GM23338 (cell line): ENCODE data around the gene AP4B1. TPM values are rescaled to one million over a fixed set of nuclear protein-coding genes. Genes with fewer than 3 reads are reported as not detected.

ENCODE experiments used
- ATAC-seq: fragments of 200-7000 bp; cut with Tn5 transposase; 3 replicates; pipeline ENCODE4 v1.9.1; 2020
- DNase-seq: peaks from one replicate; pipeline ENCODE4 v3.0.0-alpha.2; 2015; ENCODE audit warnings: low spot score
- H2AFZ ChIP-seq: fragments of 200-600 bp; sonication (generic); 2 replicates; pipeline ENCODE4 v1.8.0; 2016; ENCODE audit warnings: antibody characterized with exemption, mild to moderate bottlenecking, moderate library complexity
- H3F3A ChIP-seq: fragments of 200-600 bp; sonication (generic); replicated peaks from 2 replicates; pipeline ENCODE4 v1.8.0; 2017; ENCODE audit warnings: antibody characterized with exemption, mixed run types, low read depth
- H3K27ac ChIP-seq: fragments of 200-600 bp; sonication (generic); 2 replicates; pipeline ENCODE4 v1.6.1; 2016; ENCODE audit warnings: low read depth
- H3K27me3 ChIP-seq: fragments of 200-600 bp; sonication (generic); 2 replicates; pipeline ENCODE4 v1.8.0; 2016; ENCODE audit warnings: mild to moderate bottlenecking, mixed run types, moderate library complexity; ENCODE audit not compliant: insufficient read depth
- H3K36me3 ChIP-seq: fragments of 200-600 bp; sonication (generic); 2 replicates; pipeline ENCODE4 v1.8.0; 2016; ENCODE audit warnings: mild to moderate bottlenecking; ENCODE audit not compliant: insufficient read depth
- H3K4me1 ChIP-seq: fragments of 200-600 bp; sonication (generic); 2 replicates; pipeline ENCODE4 v1.8.0; 2016; ENCODE audit warnings: mild to moderate bottlenecking, moderate library complexity; ENCODE audit not compliant: insufficient read depth
- H3K4me2 ChIP-seq: fragments of 200-600 bp; sonication (generic); 2 replicates; pipeline ENCODE4 v1.7.1; 2017; ENCODE audit warnings: mixed run types
- H3K4me3 ChIP-seq: fragments of 200-600 bp; sonication (generic); 2 replicates; pipeline ENCODE4 v1.6.1; 2016; ENCODE audit warnings: mixed run types
- H3K79me2 ChIP-seq: fragments of 200-600 bp; sonication (generic); replicated peaks from 2 replicates; pipeline ENCODE4 v1.8.0; 2017; ENCODE audit warnings: mild to moderate bottlenecking; ENCODE audit not compliant: insufficient read depth
- H3K9me2 ChIP-seq: fragments of 200-600 bp; sonication (generic); 2 replicates; pipeline ENCODE4 v1.8.0; 2017; ENCODE audit not compliant: insufficient read depth
- H4K20me1 ChIP-seq: fragments of 200-600 bp; sonication (generic); replicated peaks from 2 replicates; pipeline ENCODE4 v1.8.0; 2017; ENCODE audit warnings: mild to moderate bottlenecking; ENCODE audit not compliant: insufficient read depth
- H3K27ac Mint-ChIP-seq: 2 replicates; pipeline ENCODE4 v1.8.0; 2020; ENCODE audit warnings: inconsistent platforms, mild to moderate bottlenecking, moderate library complexity, mixed read lengths
- H3K27me3 Mint-ChIP-seq: 3 replicates; pipeline ENCODE4 v1.8.0; 2022; ENCODE audit warnings: low read depth, mild to moderate bottlenecking, moderate library complexity, mixed read lengths, inconsistent platforms; ENCODE audit not compliant: insufficient read depth, poor library complexity
- H3K36me3 Mint-ChIP-seq: 3 replicates; pipeline ENCODE4 v1.8.0; 2021; ENCODE audit warnings: low read depth, mild to moderate bottlenecking, inconsistent platforms, moderate library complexity, mixed read lengths
- H3K4me1 Mint-ChIP-seq: 3 replicates; pipeline ENCODE4 v1.8.0; 2020; ENCODE audit warnings: mild to moderate bottlenecking, inconsistent platforms, mixed read lengths
- H3K4me3 Mint-ChIP-seq: 3 replicates; pipeline ENCODE4 v1.8.0; 2021; ENCODE audit warnings: moderate library complexity, mild to moderate bottlenecking, inconsistent platforms, mixed read lengths
- H3K9me3 Mint-ChIP-seq: 3 replicates; pipeline ENCODE4 v1.8.0; 2020; ENCODE audit warnings: moderate library complexity, mild to moderate bottlenecking, inconsistent platforms, mixed read lengths
- EZH2 ChIP-seq: fragments of 200-600 bp; sonication (generic); IDR thresholded peaks from one replicate; pipeline ENCODE4 v1.8.0; 2017; ENCODE audit warnings: antibody characterized with exemption, mild to moderate bottlenecking, low read depth; ENCODE audit not compliant: unreplicated experiment
- JUNB ChIP-seq: IDR thresholded peaks from one replicate; pipeline ENCODE4 v1.6.1; 2016; ENCODE audit warnings: antibody characterized with exemption; ENCODE audit not compliant: unreplicated experiment
- NANOG ChIP-seq: IDR thresholded peaks from 2 replicates; pipeline ENCODE4 v1.6.1; 2016; ENCODE audit warnings: antibody characterized with exemption, borderline replicate concordance
- POLR2AphosphoS5 ChIP-seq: IDR thresholded peaks from 2 replicates; pipeline ENCODE4 v1.6.1; 2016; ENCODE audit warnings: antibody characterized with exemption, low read depth
- STAT1 ChIP-seq: IDR thresholded peaks from one replicate; pipeline ENCODE4 v1.6.1; 2016; ENCODE audit warnings: antibody characterized with exemption; ENCODE audit not compliant: unreplicated experiment
- ZNF114 ChIP-seq: fragments of 250-450 bp; sonication (Bioruptor Pico); IDR thresholded peaks from 2 replicates; pipeline ENCODE4 v1.5.0; 2020; ENCODE audit warnings: mild to moderate bottlenecking, moderate library complexity
- ZNF331 ChIP-seq: fragments of 250-450 bp; sonication (Bioruptor Pico); IDR thresholded peaks from 2 replicates; pipeline ENCODE4 v1.5.0; 2020; ENCODE audit warnings: low read depth, mild to moderate bottlenecking, moderate library complexity
- polyA plus RNA-seq: library from polyadenylated mRNA; unstranded; fragments of >200 nt; fragmentation: Nextera tagmentation; extraction: Ambion mirVana; gene quantifications from 2 replicates; pipeline ENCODE4 v1.2.1, GENCODE V29; 2016
- total RNA-seq: library from RNA; depleted of rRNA; stranded (reverse); fragments of >200 nt; shearing (Covaris generic); gene quantifications from 2 replicates; pipeline ENCODE4 v1.2.3, GENCODE V29; 2014
- TF ChIP-seq, protein P1 (sequence below): IDR thresholded peaks from one replicate; pipeline ENCODE4 v1.6.1; 2018; ENCODE audit warnings: antibody characterized with exemption; ENCODE audit not compliant: unreplicated experiment
- TF ChIP-seq, protein P2 (sequence below): fragments of 250-450 bp; sonication (Bioruptor Pico); IDR thresholded peaks from 2 replicates; pipeline ENCODE4 v1.5.0; 2020; ENCODE audit warnings: mild to moderate bottlenecking, moderate library complexity
- TF ChIP-seq, protein P3 (sequence below), 2 experiments: fragments of 200-600 bp in 1 of 2; sonication (generic) in 1 of 2; conservative IDR thresholded peaks; 2 replicates each; pipeline versions ENCODE4 v1.5.1 to v1.6.1; 2016 to 2017; ENCODE audit warnings: antibody characterized with exemption in 2 of 2, low read depth in 2 of 2, mild to moderate bottlenecking in 2 of 2, moderate library complexity in 1 of 2

Gene AP4B1
- total and polyA plus RNA-seq, 2 experiments from 2014 or later: 7.5 to 13.4 TPM

DNA sequence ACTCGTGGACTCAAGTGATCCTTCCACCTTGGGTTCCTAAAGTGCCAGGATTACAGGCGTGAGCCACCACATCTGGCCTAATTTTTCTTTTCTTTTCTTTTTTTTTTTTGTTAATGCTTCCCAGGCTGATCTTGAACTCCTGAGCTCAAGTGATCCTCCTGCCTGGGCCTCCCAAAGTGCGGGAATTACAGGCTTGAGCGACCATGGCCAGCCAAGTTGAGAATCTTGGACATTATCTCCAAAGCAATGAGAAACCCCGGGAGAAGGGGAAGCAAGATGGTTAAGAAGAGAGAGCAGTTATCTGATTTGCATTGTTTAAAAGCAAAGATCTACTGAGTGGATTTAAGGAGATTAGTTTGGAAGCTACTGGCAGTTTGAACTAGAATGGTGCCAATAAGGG, 33.6 kb upstream of the AP4B1 start:
- Mint-ChIP-seq H3K36me3 (peaks cover 15% of the 10 kb centered on the region; the same call in 2 of the 3 replicates), H3K9me3 (no peaks in the 10 kb centered on the region), H3K27ac (0 out of 2 replicates have a peak overlapping the region, but pooled peaks have one; percentile 19), H3K4me1 (peaks cover 10% of the 10 kb centered on the region), H3K4me3 (no peak overlapping the region), H3K27me3 (no peaks in the 10 kb centered on the region)
- no peak overlapping the region for H3K4me3 ChIP-seq
- no peaks in the 10 kb centered on the region for H3F3A ChIP-seq
- no peaks in the 10 kb centered on the region for H3K27me3 ChIP-seq
- TF ChIP-seq NANOG: no peak
- TF ChIP-seq, protein P1, sequence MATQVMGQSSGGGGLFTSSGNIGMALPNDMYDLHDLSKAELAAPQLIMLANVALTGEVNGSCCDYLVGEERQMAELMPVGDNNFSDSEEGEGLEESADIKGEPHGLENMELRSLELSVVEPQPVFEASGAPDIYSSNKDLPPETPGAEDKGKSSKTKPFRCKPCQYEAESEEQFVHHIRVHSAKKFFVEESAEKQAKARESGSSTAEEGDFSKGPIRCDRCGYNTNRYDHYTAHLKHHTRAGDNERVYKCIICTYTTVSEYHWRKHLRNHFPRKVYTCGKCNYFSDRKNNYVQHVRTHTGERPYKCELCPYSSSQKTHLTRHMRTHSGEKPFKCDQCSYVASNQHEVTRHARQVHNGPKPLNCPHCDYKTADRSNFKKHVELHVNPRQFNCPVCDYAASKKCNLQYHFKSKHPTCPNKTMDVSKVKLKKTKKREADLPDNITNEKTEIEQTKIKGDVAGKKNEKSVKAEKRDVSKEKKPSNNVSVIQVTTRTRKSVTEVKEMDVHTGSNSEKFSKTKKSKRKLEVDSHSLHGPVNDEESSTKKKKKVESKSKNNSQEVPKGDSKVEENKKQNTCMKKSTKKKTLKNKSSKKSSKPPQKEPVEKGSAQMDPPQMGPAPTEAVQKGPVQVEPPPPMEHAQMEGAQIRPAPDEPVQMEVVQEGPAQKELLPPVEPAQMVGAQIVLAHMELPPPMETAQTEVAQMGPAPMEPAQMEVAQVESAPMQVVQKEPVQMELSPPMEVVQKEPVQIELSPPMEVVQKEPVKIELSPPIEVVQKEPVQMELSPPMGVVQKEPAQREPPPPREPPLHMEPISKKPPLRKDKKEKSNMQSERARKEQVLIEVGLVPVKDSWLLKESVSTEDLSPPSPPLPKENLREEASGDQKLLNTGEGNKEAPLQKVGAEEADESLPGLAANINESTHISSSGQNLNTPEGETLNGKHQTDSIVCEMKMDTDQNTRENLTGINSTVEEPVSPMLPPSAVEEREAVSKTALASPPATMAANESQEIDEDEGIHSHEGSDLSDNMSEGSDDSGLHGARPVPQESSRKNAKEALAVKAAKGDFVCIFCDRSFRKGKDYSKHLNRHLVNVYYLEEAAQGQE: no peak
- TF ChIP-seq POLR2AphosphoS5: no peak
- TF ChIP-seq, protein P2, sequence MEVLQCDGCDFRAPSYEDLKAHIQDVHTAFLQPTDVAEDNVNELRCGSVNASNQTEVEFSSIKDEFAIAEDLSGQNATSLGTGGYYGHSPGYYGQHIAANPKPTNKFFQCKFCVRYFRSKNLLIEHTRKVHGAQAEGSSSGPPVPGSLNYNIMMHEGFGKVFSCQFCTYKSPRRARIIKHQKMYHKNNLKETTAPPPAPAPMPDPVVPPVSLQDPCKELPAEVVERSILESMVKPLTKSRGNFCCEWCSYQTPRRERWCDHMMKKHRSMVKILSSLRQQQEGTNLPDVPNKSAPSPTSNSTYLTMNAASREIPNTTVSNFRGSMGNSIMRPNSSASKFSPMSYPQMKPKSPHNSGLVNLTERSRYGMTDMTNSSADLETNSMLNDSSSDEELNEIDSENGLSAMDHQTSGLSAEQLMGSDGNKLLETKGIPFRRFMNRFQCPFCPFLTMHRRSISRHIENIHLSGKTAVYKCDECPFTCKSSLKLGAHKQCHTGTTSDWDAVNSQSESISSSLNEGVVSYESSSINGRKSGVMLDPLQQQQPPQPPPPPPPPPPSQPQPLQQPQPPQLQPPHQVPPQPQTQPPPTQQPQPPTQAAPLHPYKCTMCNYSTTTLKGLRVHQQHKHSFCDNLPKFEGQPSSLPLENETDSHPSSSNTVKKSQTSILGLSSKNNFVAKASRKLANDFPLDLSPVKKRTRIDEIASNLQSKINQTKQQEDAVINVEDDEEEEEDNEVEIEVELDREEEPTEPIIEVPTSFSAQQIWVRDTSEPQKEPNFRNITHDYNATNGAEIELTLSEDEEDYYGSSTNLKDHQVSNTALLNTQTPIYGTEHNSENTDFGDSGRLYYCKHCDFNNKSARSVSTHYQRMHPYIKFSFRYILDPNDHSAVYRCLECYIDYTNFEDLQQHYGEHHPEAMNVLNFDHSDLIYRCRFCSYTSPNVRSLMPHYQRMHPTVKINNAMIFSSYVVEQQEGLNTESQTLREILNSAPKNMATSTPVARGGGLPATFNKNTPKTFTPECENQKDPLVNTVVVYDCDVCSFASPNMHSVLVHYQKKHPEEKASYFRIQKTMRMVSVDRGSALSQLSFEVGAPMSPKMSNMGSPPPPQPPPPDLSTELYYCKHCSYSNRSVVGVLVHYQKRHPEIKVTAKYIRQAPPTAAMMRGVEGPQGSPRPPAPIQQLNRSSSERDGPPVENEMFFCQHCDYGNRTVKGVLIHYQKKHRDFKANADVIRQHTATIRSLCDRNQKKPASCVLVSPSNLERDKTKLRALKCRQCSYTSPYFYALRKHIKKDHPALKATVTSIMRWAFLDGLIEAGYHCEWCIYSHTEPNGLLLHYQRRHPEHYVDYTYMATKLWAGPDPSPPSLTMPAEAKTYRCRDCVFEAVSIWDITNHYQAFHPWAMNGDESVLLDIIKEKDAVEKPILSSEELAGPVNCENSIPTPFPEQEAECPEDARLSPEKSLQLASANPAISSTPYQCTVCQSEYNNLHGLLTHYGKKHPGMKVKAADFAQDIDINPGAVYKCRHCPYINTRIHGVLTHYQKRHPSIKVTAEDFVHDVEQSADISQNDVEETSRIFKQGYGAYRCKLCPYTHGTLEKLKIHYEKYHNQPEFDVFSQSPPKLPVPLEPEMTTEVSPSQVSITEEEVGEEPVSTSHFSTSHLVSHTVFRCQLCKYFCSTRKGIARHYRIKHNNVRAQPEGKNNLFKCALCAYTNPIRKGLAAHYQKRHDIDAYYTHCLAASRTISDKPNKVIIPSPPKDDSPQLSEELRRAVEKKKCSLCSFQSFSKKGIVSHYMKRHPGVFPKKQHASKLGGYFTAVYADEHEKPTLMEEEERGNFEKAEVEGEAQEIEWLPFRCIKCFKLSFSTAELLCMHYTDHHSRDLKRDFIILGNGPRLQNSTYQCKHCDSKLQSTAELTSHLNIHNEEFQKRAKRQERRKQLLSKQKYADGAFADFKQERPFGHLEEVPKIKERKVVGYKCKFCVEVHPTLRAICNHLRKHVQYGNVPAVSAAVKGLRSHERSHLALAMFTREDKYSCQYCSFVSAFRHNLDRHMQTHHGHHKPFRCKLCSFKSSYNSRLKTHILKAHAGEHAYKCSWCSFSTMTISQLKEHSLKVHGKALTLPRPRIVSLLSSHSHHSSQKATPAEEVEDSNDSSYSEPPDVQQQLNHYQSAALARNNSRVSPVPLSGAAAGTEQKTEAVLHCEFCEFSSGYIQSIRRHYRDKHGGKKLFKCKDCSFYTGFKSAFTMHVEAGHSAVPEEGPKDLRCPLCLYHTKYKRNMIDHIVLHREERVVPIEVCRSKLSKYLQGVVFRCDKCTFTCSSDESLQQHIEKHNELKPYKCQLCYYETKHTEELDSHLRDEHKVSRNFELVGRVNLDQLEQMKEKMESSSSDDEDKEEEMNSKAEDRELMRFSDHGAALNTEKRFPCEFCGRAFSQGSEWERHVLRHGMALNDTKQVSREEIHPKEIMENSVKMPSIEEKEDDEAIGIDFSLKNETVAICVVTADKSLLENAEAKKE (CRISPR knock-in tag): no peak
- TF ChIP-seq, protein P3, sequence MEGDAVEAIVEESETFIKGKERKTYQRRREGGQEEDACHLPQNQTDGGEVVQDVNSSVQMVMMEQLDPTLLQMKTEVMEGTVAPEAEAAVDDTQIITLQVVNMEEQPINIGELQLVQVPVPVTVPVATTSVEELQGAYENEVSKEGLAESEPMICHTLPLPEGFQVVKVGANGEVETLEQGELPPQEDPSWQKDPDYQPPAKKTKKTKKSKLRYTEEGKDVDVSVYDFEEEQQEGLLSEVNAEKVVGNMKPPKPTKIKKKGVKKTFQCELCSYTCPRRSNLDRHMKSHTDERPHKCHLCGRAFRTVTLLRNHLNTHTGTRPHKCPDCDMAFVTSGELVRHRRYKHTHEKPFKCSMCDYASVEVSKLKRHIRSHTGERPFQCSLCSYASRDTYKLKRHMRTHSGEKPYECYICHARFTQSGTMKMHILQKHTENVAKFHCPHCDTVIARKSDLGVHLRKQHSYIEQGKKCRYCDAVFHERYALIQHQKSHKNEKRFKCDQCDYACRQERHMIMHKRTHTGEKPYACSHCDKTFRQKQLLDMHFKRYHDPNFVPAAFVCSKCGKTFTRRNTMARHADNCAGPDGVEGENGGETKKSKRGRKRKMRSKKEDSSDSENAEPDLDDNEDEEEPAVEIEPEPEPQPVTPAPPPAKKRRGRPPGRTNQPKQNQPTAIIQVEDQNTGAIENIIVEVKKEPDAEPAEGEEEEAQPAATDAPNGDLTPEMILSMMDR (conservative IDR thresholded peaks at IDR 0.05; ENCODE audit: low read depth in 2 of 2): no peak
- no peak for TF ChIP-seq EZH2
- TF ChIP-seq JUNB: no peak
- TF ChIP-seq STAT1: no peak
- TF ChIP-seq ZNF331 (CRISPR knock-in tag): no peak
- TF ChIP-seq ZNF114 (CRISPR knock-in tag): no peak
- 0 out of 2 replicates have a peak, but pooled peaks cover 8% of the 10 kb centered on the region for H3K4me1 ChIP-seq
- H3K9me2 ChIP-seq: no peaks in the 10 kb centered on the region
- no peak overlapping the region for H2AFZ ChIP-seq
- H3K36me3 ChIP-seq: no peaks in the 10 kb centered on the region; the same call in 1 of the 2 replicates
- ATAC-seq: no peak
- peaks cover 75% of the 10 kb centered on the region for H3K79me2 ChIP-seq
- DNase-seq: no peak
- peaks cover 26% of the 10 kb centered on the region for H4K20me1 ChIP-seq
- no peak overlapping the region for H3K4me2 ChIP-seq
- H3K27ac ChIP-seq: no peak overlapping the region
